IMR-90 (cell line): ENCODE results near the gene GOLIM4. TPM values are rescaled to one million over a fixed set of nuclear protein-coding genes. Genes with fewer than 3 reads are reported as not detected.

ENCODE experiments used
- ATAC-seq: fragments of 200-7000 bp; cut with Tn5 transposase; 2 replicates; pipeline ENCODE4 v1.9.1; 2020; ENCODE audit warnings: low read depth, mild to moderate bottlenecking, moderate library complexity
- BruUV-seq: library from RNA; stranded (reverse); fragments of 400-500 nt; replicated peaks from 2 replicates; lab custom pipeline; 2021; lab: Mats Ljungman, UMichigan
- CTCF ChIA-PET: fragments of 300-600 bp; formaldehyde crosslinking; extraction: SDS; loops from one replicate; lab custom pipeline; 2021; ENCODE audit warnings: antibody characterized with exemption; lab: Yijun Ruan, JAX
- POLR2A ChIA-PET: fragments of 300-600 bp; sonication (Branson Sonifier 250); formaldehyde crosslinking; loops from one replicate; lab custom pipeline; 2022; ENCODE audit warnings: antibody characterized with exemption; ENCODE audit not compliant: unreplicated experiment; lab: Charles Lee
- DNase-seq: peaks from one replicate; pipeline ENCODE4 v3.0.0; 2013
- H2AFZ ChIP-seq: replicated peaks from 2 replicates; pipeline ENCODE3; 2013; ENCODE audit warnings: low read length, mild to moderate bottlenecking; ENCODE audit not compliant: poor library complexity
- H2AK5ac ChIP-seq: 2 replicates; pipeline ENCODE4 v1.6.1; 2013; ENCODE audit warnings: low read depth, low read length, inconsistent platforms
- H2AK9ac ChIP-seq: replicated peaks from 2 replicates; pipeline ENCODE3; 2013; ENCODE audit warnings: mild to moderate bottlenecking, low read depth, low read length, moderate library complexity; ENCODE audit not compliant: poor library complexity
- H2BK120ac ChIP-seq: 2 replicates; pipeline ENCODE4 v1.6.1; 2013; ENCODE audit warnings: low read depth, low read length, inconsistent platforms
- H2BK15ac ChIP-seq: 3 replicates; pipeline ENCODE4 v1.6.1; 2013; ENCODE audit warnings: low read depth, low read length, inconsistent platforms
- H2BK20ac ChIP-seq: 2 replicates; pipeline ENCODE4 v1.6.1; 2013; ENCODE audit warnings: low read depth, mild to moderate bottlenecking, inconsistent platforms, low read length, moderate library complexity
- H2BK5ac ChIP-seq: 2 replicates; pipeline ENCODE4 v1.6.1; 2013; ENCODE audit warnings: mild to moderate bottlenecking, low read depth, low read length, inconsistent platforms; ENCODE audit not compliant: poor library complexity, severe bottlenecking
- H3K14ac ChIP-seq: replicated peaks from 2 replicates; pipeline ENCODE4 v1.6.1; 2013; ENCODE audit warnings: low read depth, low read length, inconsistent platforms
- H3K18ac ChIP-seq: 2 replicates; pipeline ENCODE4 v1.6.1; 2013; ENCODE audit warnings: low read depth, low read length, control low read depth
- H3K23ac ChIP-seq: 2 replicates; pipeline ENCODE4 v1.6.1; 2013; ENCODE audit warnings: low read depth, low read length, inconsistent platforms
- H3K27ac ChIP-seq: 2 replicates; pipeline ENCODE4 v1.5.1; 2013; ENCODE audit warnings: mild to moderate bottlenecking, control low read depth, low read length; ENCODE audit not compliant: insufficient read depth
- H3K27me3 ChIP-seq: 2 replicates; pipeline ENCODE4 v1.6.1; 2013; ENCODE audit warnings: low read length; ENCODE audit not compliant: control insufficient read depth, insufficient read depth
- H3K36me3 ChIP-seq: 2 replicates; pipeline ENCODE4 v1.6.1; 2013; ENCODE audit warnings: low read length, mixed read lengths; ENCODE audit not compliant: control insufficient read depth, insufficient read depth
- H3K4ac ChIP-seq: 2 replicates; pipeline ENCODE4 v1.6.1; 2013; ENCODE audit warnings: low read depth, low read length, inconsistent platforms
- H3K4me1 ChIP-seq: 2 replicates; pipeline ENCODE4 v1.6.1; 2013; ENCODE audit warnings: low read length, mixed read lengths; ENCODE audit not compliant: control insufficient read depth, insufficient read depth
- H3K4me2 ChIP-seq: 2 replicates; pipeline ENCODE4 v1.6.1; 2013; ENCODE audit warnings: low read depth, mild to moderate bottlenecking, control low read depth, low read length, moderate library complexity
- H3K4me3 ChIP-seq: 2 replicates; pipeline ENCODE4 v1.5.1; 2013; ENCODE audit warnings: low read depth, mild to moderate bottlenecking, control low read depth, low read length, moderate library complexity; ENCODE audit not compliant: insufficient read depth
- H3K56ac ChIP-seq: 2 replicates; pipeline ENCODE4 v1.6.1; 2013; ENCODE audit warnings: low read length, inconsistent platforms; ENCODE audit not compliant: insufficient read depth; ENCODE audit errors: extremely low read depth
- H3K79me1 ChIP-seq, 2 experiments: 2 replicates each; pipeline ENCODE4 v1.6.1; 2013; ENCODE audit warnings: low read length in 2 of 2, inconsistent platforms in 1 of 2, low read depth in 1 of 2
- H3K9ac ChIP-seq: 2 replicates; pipeline ENCODE4 v1.6.1; 2013; ENCODE audit warnings: low read depth, low read length, control low read depth
- H3K9me1 ChIP-seq: 2 replicates; pipeline ENCODE4 v1.6.1; 2013; ENCODE audit warnings: low read length, inconsistent platforms; ENCODE audit not compliant: insufficient read depth
- H3K9me3 ChIP-seq: 2 replicates; pipeline ENCODE4 v1.6.1; 2013; ENCODE audit warnings: low read length; ENCODE audit not compliant: control insufficient read depth, insufficient read depth
- H4K20me1 ChIP-seq: 2 replicates; pipeline ENCODE4 v1.6.1; 2013; ENCODE audit warnings: low read length, inconsistent platforms; ENCODE audit not compliant: insufficient read depth
- H4K5ac ChIP-seq: 2 replicates; pipeline ENCODE4 v1.6.1; 2013; ENCODE audit warnings: mild to moderate bottlenecking, low read depth, low read length, control low read depth
- H4K8ac ChIP-seq, 2 experiments: 2 replicates each; pipeline ENCODE4 v1.6.1; 2013; ENCODE audit warnings: low read depth in 2 of 2, low read length in 2 of 2, control low read depth in 1 of 2, inconsistent platforms in 1 of 2
- H4K91ac ChIP-seq: 2 replicates; pipeline ENCODE4 v1.6.1; 2013; ENCODE audit warnings: low read depth, low read length, inconsistent platforms; ENCODE audit not compliant: insufficient read depth
- ELK1 ChIP-seq: fragments of 150-350 bp; IDR thresholded peaks from 2 replicates; pipeline ENCODE4 v1.6.1; 2016; ENCODE audit warnings: low read depth, mild to moderate bottlenecking, low read length, moderate library complexity, borderline replicate concordance
- MAZ ChIP-seq: IDR thresholded peaks from 2 replicates; pipeline ENCODE4 v1.6.1; 2012; ENCODE audit warnings: low read depth, mild to moderate bottlenecking, low read length, improper control_type of control experiment, moderate library complexity, borderline replicate concordance
- MXI1 ChIP-seq: IDR thresholded peaks from 2 replicates; pipeline ENCODE4 v1.6.1; 2012; ENCODE audit warnings: low read depth, mild to moderate bottlenecking, low read length, moderate library complexity, borderline replicate concordance
- POLR2A ChIP-seq: IDR thresholded peaks from 2 replicates; pipeline ENCODE4 v1.6.1; 2012; ENCODE audit warnings: mild to moderate bottlenecking, low read depth, low read length
- WGBS, 2 experiments: methylation state at CpG; one replicate each; pipeline versions ENCODE4 v1.1.5 to v1.1.7; 2013; ENCODE audit warnings: missing lambda C conversion rate in 2 of 2; ENCODE audit not compliant: insufficient read length in 1 of 2; ENCODE audit errors: extremely low coverage in 2 of 2; 5-methylcytosine and 5-hydroxymethylcytosine counted together
- dilution Hi-C: fragments of 300-500 bp; cut with HindIII; formaldehyde crosslinking; loops from one replicate; pipeline ENCODE4 v1.14.3; 2018; ENCODE audit warnings: low sequenced_read_pairs; ENCODE audit not compliant: unreplicated experiment
- in situ Hi-C: fragments of 300-500 bp; cut with MboI; formaldehyde crosslinking; loops from 3 replicates; pipeline ENCODE4 v1.14.3; 2019; ENCODE audit warnings: low sequenced_read_pairs, inconsistent platforms, mixed read lengths
- intact Hi-C: fragments of 100-400 bp; cut with micrococcal nuclease; formaldehyde crosslinking; loops from 2 replicates; pipeline ENCODE4 v1.10.0; 2022
- polyA plus RNA-seq, 3 experiments: library from polyadenylated mRNA; depleted of rRNA; stranded (reverse); fragments of >200 nt; gene quantifications; 2 replicates each; pipeline ENCODE4 v1.2.3, GENCODE V29; 2012; ENCODE audit warnings: low replicate concordance in 1 of 3
- total RNA-seq: library from RNA; depleted of rRNA; stranded (reverse); fragments of >200 nt; gene quantifications from 2 replicates; pipeline ENCODE4 v1.2.3, GENCODE V29; 2012

Gene GOLIM4
- total and polyA plus RNA-seq, 2 of the 4 experiments (the other 2 are of a cell fraction): 44.6 to 71.2 TPM

- H2BK20ac ChIP-seq: no peak overlapping the region
- H2AK5ac ChIP-seq: no peak overlapping the region
- H3K14ac ChIP-seq: no peak overlapping the region
- H2AK9ac ChIP-seq: no peak overlapping the region
- no CpG with 5 or more reads among the region's 4 CpGs for whole genome bisulfite sequencing, 2 experiments
- H4K5ac ChIP-seq: no peak overlapping the region
- H3K27me3 ChIP-seq: no peaks in the 10 kb centered on the region
- H4K20me1 ChIP-seq: no peaks in the 10 kb centered on the region
- no peak overlapping the region for H2BK5ac ChIP-seq
- peaks cover 3% of the 10 kb centered on the region; the same call in 1 of the 2 replicates for H3K4me1 ChIP-seq
- no peak overlapping the region for H3K23ac ChIP-seq
- BruUV-seq: no TSS peak
- no peak for DNase-seq
- H3K4me3 ChIP-seq: no peak overlapping the region
- dilution Hi-C loops (loop anchor here (25.0 kb wide), 1 partner anchor 132 kb away; no protein-coding TSS in a partner anchor), intact Hi-C loops (loop anchor here (5.0 kb wide), 1 partner anchor 88 kb away; no protein-coding TSS in a partner anchor), in situ Hi-C loops (no loop called here)
- ChIA-PET POLR2A (no interaction called here), CTCF (interaction anchor here (0.8 kb wide), 1 partner anchor 27 kb away, joined by 3 read pairs; no protein-coding TSS in a partner anchor)
- no peaks in the 10 kb centered on the region for H3K9me3 ChIP-seq
- H3K9me1 ChIP-seq: peaks cover 4% of the 10 kb centered on the region
- no peak overlapping the region for H2BK120ac ChIP-seq
- ATAC-seq: no peak
- no peak for TF ChIP-seq POLR2A
- no peak for TF ChIP-seq MAZ
- no peak for TF ChIP-seq MXI1
- TF ChIP-seq ELK1: no peak
- H3K27ac ChIP-seq: no peak overlapping the region
- H4K91ac ChIP-seq: no peak overlapping the region
- no peak overlapping the region for H4K8ac ChIP-seq
- no peak overlapping the region for H3K4me2 ChIP-seq
- H3K79me1 ChIP-seq: peaks cover 13 to 21% of the 10 kb centered on the region in 2 experiments; a peak in 3 of 4 replicates
- H2AFZ ChIP-seq: no peak overlapping the region
- no peak overlapping the region for H3K18ac ChIP-seq
- no peak overlapping the region for H3K4ac ChIP-seq
- no peak overlapping the region for H3K9ac ChIP-seq
- peaks cover 21% of the 10 kb centered on the region for H3K36me3 ChIP-seq
- H3K56ac ChIP-seq: no peak overlapping the region
- H2BK15ac ChIP-seq: no peak overlapping the region
These were observed 65.1 kb downstream of the GOLIM4 start for GRCh38 chr3:168030577-168030976.
